SK-N-SH (cell line): ENCODE measurements around the gene FAM76B. TPM values are rescaled to one million over a fixed set of nuclear protein-coding genes. Genes with fewer than 3 reads are reported as not detected.
A peak's percentile ranks its signal among the peaks of the same experiment; 100 is the strongest.

Source experiments
- CTCF ChIA-PET: fragments of 300-600, 350-600 bp; formaldehyde crosslinking; extraction: SDS; loops from one replicate; lab custom pipeline; 2021; lab: Yijun Ruan, JAX
- POLR2A ChIA-PET: fragments of 350-600 bp; sonication (Branson Sonifier 250); formaldehyde crosslinking; extraction: SDS; loops from one replicate; lab custom pipeline; 2020; ENCODE audit warnings: antibody characterized with exemption, inconsistent platforms; lab: Yijun Ruan, JAX
- DNase-seq: peaks from one replicate; pipeline ENCODE4 v3.0.0; 2012
- H2AFZ ChIP-seq: fragments of 200-600 bp; sonication (generic); 2 replicates; pipeline ENCODE4 v1.8.1; 2016; ENCODE audit warnings: antibody characterized with exemption, mild to moderate bottlenecking, low read depth
- H3F3A ChIP-seq: fragments of 200-600 bp; sonication (generic); replicated peaks from 2 replicates; pipeline ENCODE3; 2016; ENCODE audit warnings: antibody characterized with exemption, mild to moderate bottlenecking; ENCODE audit not compliant: insufficient read depth
- H3K27ac ChIP-seq, 2 experiments: fragments of 200-500 bp in 1 of 2; fragments of 200-600 bp in 1 of 2; sonication (Bioruptor generic) in 1 of 2; sonication (generic), shearing (Covaris generic) in 1 of 2; 2 replicates each; pipeline versions ENCODE4 v1.5.1 to v1.6.1; 2014 to 2016; ENCODE audit warnings: low read depth in 2 of 2, inconsistent platforms in 1 of 2, low read length in 1 of 2, mild to moderate bottlenecking in 1 of 2, mixed read lengths in 1 of 2
- H3K27me3 ChIP-seq: fragments of 200-600 bp; sonication (generic), shearing (Covaris generic); 2 replicates; pipeline ENCODE4 v1.6.1; 2016; ENCODE audit warnings: mixed run types; ENCODE audit not compliant: insufficient read depth
- H3K36me3 ChIP-seq, 2 experiments: fragments of 200-500 bp in 1 of 2; fragments of 200-600 bp in 1 of 2; sonication (Bioruptor generic) in 1 of 2; sonication (generic) in 1 of 2; replicated peaks in 1 of 2; 2 replicates each; pipeline versions ENCODE3 to v1.5.1; 2014 to 2016; ENCODE audit warnings: low read length in 1 of 2, mild to moderate bottlenecking in 1 of 2; ENCODE audit not compliant: insufficient read depth in 2 of 2, control insufficient read depth in 1 of 2
- H3K4me1 ChIP-seq, 2 experiments: fragments of 200-500 bp in 1 of 2; fragments of 200-600 bp in 1 of 2; sonication (Bioruptor generic) in 1 of 2; sonication (generic), shearing (Covaris generic) in 1 of 2; 2 replicates each; pipeline versions ENCODE4 v1.5.1 to v1.6.1; 2014 to 2016; ENCODE audit warnings: low read depth in 1 of 2, low read length in 1 of 2, mixed run types in 1 of 2; ENCODE audit not compliant: insufficient read depth in 2 of 2, control insufficient read depth in 1 of 2
- H3K4me2 ChIP-seq: fragments of 200-600 bp; sonication (generic), shearing (Covaris generic); 2 replicates; pipeline ENCODE4 v1.6.1; 2017; ENCODE audit warnings: mixed run types
- H3K4me3 ChIP-seq, 2 experiments: fragments of 200-500 bp in 1 of 2; fragments of 200-600 bp in 1 of 2; sonication (Bioruptor generic) in 1 of 2; sonication (generic), shearing (Covaris generic) in 1 of 2; 2 replicates each; pipeline versions ENCODE4 v1.5.1 to v1.8.1; 2014 to 2016; ENCODE audit warnings: low read depth in 2 of 2, inconsistent platforms in 1 of 2, low read length in 1 of 2, mild to moderate bottlenecking in 1 of 2, mixed read lengths in 1 of 2, moderate library complexity in 1 of 2
- H3K79me2 ChIP-seq: fragments of 200-600 bp; sonication (generic); 2 replicates; pipeline ENCODE4 v1.8.1; 2017; ENCODE audit warnings: mild to moderate bottlenecking; ENCODE audit not compliant: insufficient read depth
- H3K9ac ChIP-seq: fragments of 200-600 bp; sonication (generic); 2 replicates; pipeline ENCODE4 v1.6.1; 2017; ENCODE audit warnings: mixed run types
- H3K9me2 ChIP-seq: fragments of 200-600 bp; sonication (generic); 2 replicates; pipeline ENCODE4 v1.6.1; 2017; ENCODE audit warnings: mixed run types
- H3K9me3 ChIP-seq: fragments of 200-600 bp; sonication (generic); 2 replicates; pipeline ENCODE4 v1.6.1; 2017; ENCODE audit warnings: mixed run types, mild to moderate bottlenecking, moderate library complexity
- H4K20me1 ChIP-seq: fragments of 200-600 bp; sonication (generic); 2 replicates; pipeline ENCODE4 v1.6.1; 2017; ENCODE audit warnings: mild to moderate bottlenecking, mixed run types; ENCODE audit not compliant: insufficient read depth
- ELF1 ChIP-seq: IDR thresholded peaks from 2 replicates; pipeline ENCODE4 v1.4.0; 2012
- FOXM1 ChIP-seq: IDR thresholded peaks from 2 replicates; pipeline ENCODE4 v1.4.0; 2012; ENCODE audit warnings: low read depth, mild to moderate bottlenecking
- NFIC ChIP-seq: IDR thresholded peaks from 2 replicates; pipeline ENCODE4 v1.4.0; 2012; ENCODE audit warnings: borderline replicate concordance
- POLR2AphosphoS5 ChIP-seq: IDR thresholded peaks from 2 replicates; pipeline ENCODE4 v1.6.1; 2012; ENCODE audit warnings: low read depth, low read length
- RAD21 ChIP-seq: IDR thresholded peaks from 2 replicates; pipeline ENCODE4 v1.6.1; 2012; ENCODE audit warnings: mild to moderate bottlenecking, low read length
- RCOR1 ChIP-seq: fragments of 150-350 bp; IDR thresholded peaks from 2 replicates; pipeline ENCODE4 v1.6.1; 2017; ENCODE audit warnings: antibody characterized with exemption, low read length
- TCF12 ChIP-seq: IDR thresholded peaks from 2 replicates; pipeline ENCODE4 v1.4.0; 2012
- USF2 ChIP-seq: fragments of 150-350 bp; IDR thresholded peaks from 2 replicates; pipeline ENCODE4 v1.6.1; 2017; ENCODE audit warnings: antibody characterized with exemption, low read length, low read depth, borderline replicate concordance
- YY1 ChIP-seq: IDR thresholded peaks from 2 replicates; pipeline ENCODE4 v1.4.0; 2012; ENCODE audit warnings: low read depth, mild to moderate bottlenecking
- WGBS: methylation state at CpG from one replicate; pipeline ENCODE4 v1.1.6; 2017; ENCODE audit warnings: low lambda C conversion rate; 5-methylcytosine and 5-hydroxymethylcytosine counted together
- polyA plus RNA-seq, 3 experiments: library from polyadenylated mRNA; depleted of rRNA; stranded (reverse); fragments of >200 nt; gene quantifications; 2 replicates each; pipeline ENCODE4 v1.2.3, GENCODE V29; 2012
- TF ChIP-seq, protein P1 (sequence below): IDR thresholded peaks from 2 replicates; pipeline ENCODE4 v1.6.1; 2012; ENCODE audit warnings: mild to moderate bottlenecking, low read depth, low read length, moderate library complexity

The FAM76B gene
- polyA plus RNA-seq, 1 of the 3 experiments (the other 2 are of a cell fraction) = 15.4 TPM

DNA sequence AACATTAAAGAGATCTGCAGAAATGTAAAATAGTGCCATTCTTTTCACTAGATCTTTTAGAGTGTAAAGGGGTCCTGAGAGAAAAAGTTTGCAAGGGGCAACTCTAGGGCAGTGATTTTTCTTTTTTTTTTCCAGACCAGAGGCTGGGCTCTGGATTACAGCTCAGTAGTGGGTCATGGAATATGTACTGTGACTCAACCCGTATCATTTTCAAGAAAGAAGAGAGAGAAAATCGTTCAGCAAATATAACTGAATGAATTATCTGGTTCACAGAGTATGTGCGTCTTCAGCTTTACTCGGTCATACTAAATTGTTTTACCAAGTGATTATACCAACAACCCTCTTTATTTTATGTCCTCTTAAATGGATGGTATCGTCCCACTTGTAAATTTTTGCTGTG lies 4.5 kb upstream of the FAM76B start:
- no peak overlapping the region for H3K4me2 ChIP-seq
- H3K4me3 ChIP-seq = no peak overlapping the region
- H3K9me2 ChIP-seq = no peaks in the 10 kb centered on the region
- H3K9me3 ChIP-seq = no peaks in the 10 kb centered on the region
- DNase-seq = no peak
- TF ChIP-seq, protein P1, sequence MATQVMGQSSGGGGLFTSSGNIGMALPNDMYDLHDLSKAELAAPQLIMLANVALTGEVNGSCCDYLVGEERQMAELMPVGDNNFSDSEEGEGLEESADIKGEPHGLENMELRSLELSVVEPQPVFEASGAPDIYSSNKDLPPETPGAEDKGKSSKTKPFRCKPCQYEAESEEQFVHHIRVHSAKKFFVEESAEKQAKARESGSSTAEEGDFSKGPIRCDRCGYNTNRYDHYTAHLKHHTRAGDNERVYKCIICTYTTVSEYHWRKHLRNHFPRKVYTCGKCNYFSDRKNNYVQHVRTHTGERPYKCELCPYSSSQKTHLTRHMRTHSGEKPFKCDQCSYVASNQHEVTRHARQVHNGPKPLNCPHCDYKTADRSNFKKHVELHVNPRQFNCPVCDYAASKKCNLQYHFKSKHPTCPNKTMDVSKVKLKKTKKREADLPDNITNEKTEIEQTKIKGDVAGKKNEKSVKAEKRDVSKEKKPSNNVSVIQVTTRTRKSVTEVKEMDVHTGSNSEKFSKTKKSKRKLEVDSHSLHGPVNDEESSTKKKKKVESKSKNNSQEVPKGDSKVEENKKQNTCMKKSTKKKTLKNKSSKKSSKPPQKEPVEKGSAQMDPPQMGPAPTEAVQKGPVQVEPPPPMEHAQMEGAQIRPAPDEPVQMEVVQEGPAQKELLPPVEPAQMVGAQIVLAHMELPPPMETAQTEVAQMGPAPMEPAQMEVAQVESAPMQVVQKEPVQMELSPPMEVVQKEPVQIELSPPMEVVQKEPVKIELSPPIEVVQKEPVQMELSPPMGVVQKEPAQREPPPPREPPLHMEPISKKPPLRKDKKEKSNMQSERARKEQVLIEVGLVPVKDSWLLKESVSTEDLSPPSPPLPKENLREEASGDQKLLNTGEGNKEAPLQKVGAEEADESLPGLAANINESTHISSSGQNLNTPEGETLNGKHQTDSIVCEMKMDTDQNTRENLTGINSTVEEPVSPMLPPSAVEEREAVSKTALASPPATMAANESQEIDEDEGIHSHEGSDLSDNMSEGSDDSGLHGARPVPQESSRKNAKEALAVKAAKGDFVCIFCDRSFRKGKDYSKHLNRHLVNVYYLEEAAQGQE = no peak
- H3K4me1 ChIP-seq = peaks cover 11 to 30% of the 10 kb centered on the region in 2 experiments; a peak in 3 of 4 replicates
- WGBS = 79% methylated on average over 5 of the region's 5 CpGs
- peaks cover 0 to 4% of the 10 kb centered on the region in 2 experiments for H3K36me3 ChIP-seq
- H2AFZ ChIP-seq = no peak overlapping the region
- ChIA-PET CTCF (no interaction called here), POLR2A (no interaction called here)
- peaks cover 82% of the 10 kb centered on the region for H3K79me2 ChIP-seq
- no peak overlapping the region for H3K9ac ChIP-seq
- peaks cover 4% of the 10 kb centered on the region; the same call in 1 of the 2 replicates for H4K20me1 ChIP-seq
- H3K27me3 ChIP-seq = no peaks in the 10 kb centered on the region
- no peak overlapping the region for H3K27ac ChIP-seq
- peaks cover 8% of the 10 kb centered on the region for H3F3A ChIP-seq

DNA sequence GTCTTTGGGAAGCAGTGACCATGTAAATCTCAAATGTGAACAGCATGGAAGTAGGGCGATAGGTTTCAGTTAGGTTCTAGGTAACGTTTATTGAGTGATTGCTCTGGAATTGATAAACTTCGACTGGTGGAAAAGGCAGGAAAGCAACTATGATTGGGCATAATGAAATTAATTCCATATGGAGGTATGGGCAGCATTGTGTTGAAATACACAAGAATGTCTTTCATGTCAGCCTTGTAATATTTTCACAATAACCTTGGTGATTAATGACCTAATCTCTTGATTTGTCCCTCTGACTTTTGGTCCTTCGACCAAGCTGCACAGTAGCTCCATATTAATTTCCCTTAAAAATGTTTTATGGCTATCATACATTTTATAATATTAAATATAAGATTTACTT lies 3.5 kb upstream of the FAM76B start:
- WGBS = 86% methylated on average over 4 of the region's 4 CpGs
- DNase-seq = no peak
- POLR2A ChIA-PET = no interaction called here

More for the DNA sequence above, 3.5 kb upstream of the FAM76B start:
- peaks cover 8% of the 10 kb centered on the region for H3F3A ChIP-seq
- peaks cover 13 to 33% of the 10 kb centered on the region in 2 experiments for H3K4me1 ChIP-seq
- H3K36me3 ChIP-seq = peaks cover 0 to 2% of the 10 kb centered on the region in 2 experiments
- no peak overlapping the region for H3K4me3 ChIP-seq
- no peak overlapping the region for H3K9ac ChIP-seq
- CTCF ChIA-PET = interaction anchor here (2.7 kb wide), 1 partner anchor 43 kb away, joined by 10 read pairs; no protein-coding TSS in a partner anchor
- TF ChIP-seq TCF12 (no peak), USF2 (no peak), RAD21 (no peak), ELF1 (no peak), YY1 (no peak), FOXM1 (no peak), RCOR1 (no peak), NFIC (no peak), POLR2AphosphoS5 (no peak)
- H2AFZ ChIP-seq = no peak overlapping the region
- peaks cover 85% of the 10 kb centered on the region for H3K79me2 ChIP-seq
- peaks cover 4% of the 10 kb centered on the region; the same call in 1 of the 2 replicates for H4K20me1 ChIP-seq
- H3K9me2 ChIP-seq = no peaks in the 10 kb centered on the region
- no peak overlapping the region for H3K27ac ChIP-seq
- H3K4me2 ChIP-seq = 0 out of 2 replicates have a peak overlapping the region, but pooled peaks have one; percentile 94
- H3K27me3 ChIP-seq = no peaks in the 10 kb centered on the region
- H3K9me3 ChIP-seq = no peaks in the 10 kb centered on the region
